GM12878 (cell line): ENCODE data around the gene DNAJC18. TPM values are rescaled to one million over a fixed set of nuclear protein-coding genes. Genes with fewer than 3 reads are reported as not detected.

Experiments used
- ATAC-seq: fragments of 200-7000 bp; cut with Tn5 transposase; 3 replicates; pipeline ENCODE4 v1.9.1; 2020; ENCODE audit warnings: mild to moderate bottlenecking, moderate library complexity
- BruUV-seq: library from RNA; stranded (reverse); fragments of 400-500 nt; replicated peaks from 2 replicates; lab custom pipeline; 2021; lab: Mats Ljungman, UMichigan
- CTCF ChIA-PET: fragments of 300-600 bp; sonication (Branson Sonifier 250); formaldehyde crosslinking; extraction: SDS; loops from one replicate; lab custom pipeline; 2021; ENCODE audit warnings: inconsistent platforms; lab: Yijun Ruan, JAX
- POLR2A ChIA-PET: fragments of 350-600 bp; formaldehyde crosslinking; extraction: SDS; loops from one replicate; lab custom pipeline; 2021; ENCODE audit warnings: inconsistent platforms; lab: Charles Lee
- RAD21 ChIA-PET: fragments of 300-600 bp; sonication (Branson Sonifier 250); formaldehyde crosslinking; loops from one replicate; lab custom pipeline; 2023; ENCODE audit warnings: antibody characterized with exemption; ENCODE audit not compliant: unreplicated experiment; lab: Charles Lee
- SMC1A ChIA-PET: fragments of 300-600 bp; sonication (Branson Sonifier 250); formaldehyde crosslinking; loops from one replicate; lab custom pipeline; 2023; ENCODE audit not compliant: unreplicated experiment, uncharacterized antibody; lab: Charles Lee
- DNase-seq: peaks from one replicate; pipeline ENCODE4 v3.0.0-alpha.2; 2011; ENCODE audit warnings: low read depth, low spot score
- FAIRE-seq: peaks from 3 replicates; lab custom pipeline; 2011; peaks lifted over from hg19 to GRCh38; lab: Jason Lieb, UNC
- H2AFZ ChIP-seq: 2 replicates; pipeline ENCODE4 v1.6.0; 2011; ENCODE audit warnings: low read depth, low read length, control low read depth; ENCODE audit not compliant: control insufficient read depth
- H3K27ac ChIP-seq: 2 replicates; pipeline ENCODE4 v1.5.1; 2011; ENCODE audit warnings: control low read depth; ENCODE audit not compliant: control insufficient read depth, insufficient read depth
- H3K27me3 ChIP-seq, 2 experiments: replicated peaks in 1 of 2; 2 replicates each; pipeline versions ENCODE4 v1.6.0 to v1.6.1; 2011; ENCODE audit warnings: low read length in 1 of 2; ENCODE audit not compliant: control insufficient read depth in 2 of 2, insufficient read depth in 2 of 2
- H3K36me3 ChIP-seq, 2 experiments: 2 replicates each; pipeline ENCODE4 v1.5.1; 2011; ENCODE audit warnings: low read length in 1 of 2; ENCODE audit not compliant: control insufficient read depth in 2 of 2, insufficient read depth in 2 of 2
- H3K4me1 ChIP-seq: 2 replicates; pipeline ENCODE4 v1.6.1; 2011; ENCODE audit warnings: mild to moderate bottlenecking, low read length, moderate library complexity, mixed read lengths; ENCODE audit not compliant: control insufficient read depth, insufficient read depth
- H3K4me2 ChIP-seq: 2 replicates; pipeline ENCODE4 v1.6.0; 2011; ENCODE audit warnings: control low read depth; ENCODE audit not compliant: control insufficient read depth, insufficient read depth
- H3K4me3 ChIP-seq: fragments of 200-600 bp; sonication (generic); 2 replicates; pipeline ENCODE4 v1.5.1; 2016
- H3K79me2 ChIP-seq: 2 replicates; pipeline ENCODE4 v1.6.0; 2011; ENCODE audit warnings: low read length; ENCODE audit not compliant: control insufficient read depth, insufficient read depth
- H3K9ac ChIP-seq: 2 replicates; pipeline ENCODE4 v1.8.0; 2011; ENCODE audit warnings: low read length, control low read depth, mixed read lengths; ENCODE audit not compliant: control insufficient read depth, insufficient read depth
- H3K9me3 ChIP-seq: replicated peaks from 3 replicates; pipeline ENCODE4 v1.5.1; 2011; ENCODE audit warnings: mild to moderate bottlenecking, low read length; ENCODE audit not compliant: control insufficient read depth, insufficient read depth
- H4K20me1 ChIP-seq: 2 replicates; pipeline ENCODE4 v1.6.0; 2011; ENCODE audit not compliant: control insufficient read depth, insufficient read depth
- BHLHE40 ChIP-seq, 2 experiments: fragments of 450-650 bp in 1 of 2; IDR thresholded peaks; 2 replicates each; pipeline ENCODE4 v1.6.1; 2011 to 2017; ENCODE audit warnings: low read depth in 2 of 2, borderline replicate concordance in 1 of 2, improper control_type of control experiment in 1 of 2, low read length in 1 of 2, mild to moderate bottlenecking in 1 of 2
- BMI1 ChIP-seq: fragments of 450-650 bp; IDR thresholded peaks from 2 replicates; pipeline ENCODE4 v1.6.1; 2016; ENCODE audit warnings: mild to moderate bottlenecking, moderate library complexity, borderline replicate concordance
- CBFB ChIP-seq: IDR thresholded peaks from 2 replicates; pipeline ENCODE4 v1.6.1; 2016; ENCODE audit warnings: antibody characterized with exemption, low read depth
- CHD1 ChIP-seq: IDR thresholded peaks from 2 replicates; pipeline ENCODE4 v1.6.1; 2012; ENCODE audit warnings: low read depth, low read length, improper control_type of control experiment
- CREM ChIP-seq: IDR thresholded peaks from 2 replicates; pipeline ENCODE4 v1.6.1; 2014; ENCODE audit warnings: antibody characterized with exemption, low read depth
- DPF2 ChIP-seq: fragments of 450-650 bp; IDR thresholded peaks from 2 replicates; pipeline ENCODE4 v1.6.1; 2017; ENCODE audit warnings: mild to moderate bottlenecking
- ETV6 ChIP-seq, 2 experiments: fragments of 450-650 bp in 1 of 2; IDR thresholded peaks in 1 of 2; conservative IDR thresholded peaks in 1 of 2; 2 replicates each; pipeline ENCODE4 v1.6.1; 2014; ENCODE audit warnings: antibody characterized with exemption in 1 of 2, borderline replicate concordance in 1 of 2, low read depth in 1 of 2, mild to moderate bottlenecking in 1 of 2, moderate library complexity in 1 of 2
- HDAC2 ChIP-seq: fragments of 200-600 bp; sonication (generic); IDR thresholded peaks from 2 replicates; pipeline ENCODE4 v1.6.1; 2017
- IKZF1 ChIP-seq: fragments of 450-650 bp; conservative IDR thresholded peaks from 2 replicates; pipeline ENCODE4 v1.6.1; 2017; ENCODE audit warnings: antibody characterized with exemption, mild to moderate bottlenecking
- LARP7 ChIP-seq: fragments of 450-650 bp; IDR thresholded peaks from 2 replicates; pipeline ENCODE4 v1.6.1; 2017; ENCODE audit warnings: mild to moderate bottlenecking
- MYB ChIP-seq: fragments of 150-350 bp; IDR thresholded peaks from 2 replicates; pipeline ENCODE4 v1.6.1; 2014; ENCODE audit warnings: mild to moderate bottlenecking, low read depth, low read length, borderline replicate concordance
- NR2F1 ChIP-seq: fragments of 450-650 bp; conservative IDR thresholded peaks from 2 replicates; pipeline ENCODE4 v1.6.1; 2017; ENCODE audit warnings: mild to moderate bottlenecking
- NRF1 ChIP-seq: conservative IDR thresholded peaks from 2 replicates; pipeline ENCODE4 v1.6.1; 2011; ENCODE audit warnings: mild to moderate bottlenecking, low read depth, low read length, improper control_type of control experiment
- PAX5 ChIP-seq: IDR thresholded peaks from 2 replicates; pipeline ENCODE4 v1.6.1; 2011; ENCODE audit warnings: low read depth, low read length, borderline replicate concordance
- PML ChIP-seq: IDR thresholded peaks from 2 replicates; pipeline ENCODE4 v1.6.1; 2012; ENCODE audit warnings: low read length, inconsistent platforms
- RELB ChIP-seq: fragments of 450-650 bp; IDR thresholded peaks from 2 replicates; pipeline ENCODE4 v1.6.1; 2017; ENCODE audit warnings: low read depth, mild to moderate bottlenecking, moderate library complexity
- STAT1 ChIP-seq: fragments of 450-650 bp; conservative IDR thresholded peaks from 2 replicates; pipeline ENCODE4 v1.6.1; 2014; ENCODE audit warnings: antibody characterized with exemption, mild to moderate bottlenecking
- TAF1 ChIP-seq: IDR thresholded peaks from 2 replicates; pipeline ENCODE4 v1.6.1; 2011; ENCODE audit warnings: mild to moderate bottlenecking, low read depth, low read length, borderline replicate concordance
- TBL1XR1 ChIP-seq: IDR thresholded peaks from 2 replicates; pipeline ENCODE4 v1.6.1; 2012; ENCODE audit warnings: low read depth, low read length, improper control_type of control experiment
- TCF3 ChIP-seq: IDR thresholded peaks from 2 replicates; pipeline ENCODE4 v1.6.1; 2012; ENCODE audit warnings: low read depth, mild to moderate bottlenecking, low read length, borderline replicate concordance; ENCODE audit not compliant: insufficient read depth
- WRNIP1 ChIP-seq: IDR thresholded peaks from 2 replicates; pipeline ENCODE4 v1.6.1; 2011; ENCODE audit warnings: low read depth, low read length, improper control_type of control experiment, borderline replicate concordance
- ZNF217 ChIP-seq: fragments of 450-650 bp; IDR thresholded peaks from 2 replicates; pipeline ENCODE4 v1.6.1; 2017; ENCODE audit warnings: antibody characterized with exemption, mild to moderate bottlenecking
- WGBS: methylation state at CpG from one replicate; pipeline ENCODE4 v1.1.6; 2016; ENCODE audit warnings: low lambda C conversion rate; ENCODE audit not compliant: insufficient replicate concordance, insufficient coverage; ENCODE audit errors: missing lambda C conversion rate; 5-methylcytosine and 5-hydroxymethylcytosine counted together
- in situ Hi-C: fragments of 300-500 bp; cut with MboI; formaldehyde crosslinking; loops from 9 replicates; pipeline ENCODE4 v1.14.3; 2018; ENCODE audit warnings: mixed read lengths
- intact Hi-C: fragments of 100-400 bp; cut with micrococcal nuclease; formaldehyde crosslinking; loops from one replicate; pipeline ENCODE4 v1.14.2; 2022; ENCODE audit not compliant: unreplicated experiment
- polyA plus RNA-seq, 11 experiments: library from polyadenylated mRNA; depleted of rRNA in 4 of 11; unstranded in 6 of 11; stranded (reverse) in 5 of 11; fragments of >200 nt; fragmentation: Nextera tagmentation in 4 of 11; fragmentation: Illumina TruSeq in 1 of 11; extraction: Ambion mirVana in 4 of 11; extraction: Trizol in 1 of 11; gene quantifications; 1 replicate in 1 of 11; 2 replicates in 10 of 11; pipeline versions ENCODE4 v1.2.1 to v1.2.3, GENCODE V29; 2011 to 2016; ENCODE audit warnings: inconsistent platforms in 2 of 11, missing spikeins in 2 of 11, low read depth in 1 of 11
- total RNA-seq, 4 experiments: library from RNA; depleted of rRNA in 3 of 4; stranded (reverse); fragments of >200 nt in 3 of 4; fragmentation: Illumina TruSeq in 1 of 4; extraction: Trizol in 1 of 4; gene quantifications; 2 replicates each; pipeline versions ENCODE4 v1.2.1 to v1.2.3, GENCODE V29; 2013 to 2021

The DNAJC18 gene
- total and polyA plus RNA-seq, 10 of the 15 experiments (the other 5 are each of a cell fraction or from before 2014, with no cell fraction given): 6.4 to 26.7 (median 17.7) TPM

DNA sequence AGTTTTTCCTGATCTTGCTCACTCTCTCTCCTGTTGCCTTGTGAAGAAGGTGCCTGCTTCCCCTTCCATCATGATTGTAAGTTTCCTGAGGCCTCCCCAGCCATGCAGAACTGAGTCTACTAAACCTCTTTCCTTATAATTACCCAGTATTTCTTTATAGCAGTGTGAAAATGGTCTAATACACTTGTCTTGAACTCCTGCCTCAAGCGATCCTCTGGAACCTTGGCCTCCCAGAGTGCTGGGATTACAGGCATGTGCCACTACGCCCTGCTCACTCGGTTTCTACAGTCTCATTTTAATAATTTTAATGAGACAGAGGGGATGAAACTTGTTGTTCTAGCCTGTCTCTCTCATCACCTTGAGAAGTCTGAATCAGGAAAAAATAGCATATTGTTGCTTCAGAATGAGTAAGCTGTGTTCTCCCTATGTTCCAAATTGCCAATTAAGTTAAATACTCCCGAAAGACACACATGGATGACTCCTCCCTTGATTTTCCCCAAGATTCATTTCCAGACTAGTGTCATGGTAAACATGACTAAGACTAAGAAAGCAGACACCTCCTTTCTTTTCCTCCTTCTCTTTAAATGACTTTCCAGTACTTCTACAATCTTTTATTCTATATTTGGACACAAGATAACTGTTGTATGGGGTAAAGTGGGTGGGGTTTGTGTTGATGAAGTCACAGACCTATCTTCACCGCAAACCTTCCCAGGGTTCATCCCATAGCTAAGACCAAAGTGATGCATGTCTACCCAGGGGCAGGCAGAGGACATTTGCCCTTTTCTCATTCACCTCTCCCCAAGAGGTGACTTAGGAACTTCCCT lies 7.8 kb upstream of the DNAJC18 start:
- H3K9ac ChIP-seq: peak overlapping the region; percentile 41; the same call in 1 of the 2 replicates
- no peaks in the 10 kb centered on the region for H3K27me3 ChIP-seq
- no peaks in the 10 kb centered on the region for H4K20me1 ChIP-seq
- ATAC-seq (peak; percentile 85), DNase-seq (peak; percentile 87), FAIRE-seq (peak; percentile 27)
- H3K4me2 ChIP-seq: peak overlapping the region; percentile 39
- peak overlapping the region; percentile 68 for H3K27ac ChIP-seq
- SMC1A ChIA-PET: interaction anchor here (1.1 to 7.7 kb wide), 8 partner anchors 9 to 65 kb away, joined by 4 to 86 read pairs (median 5); partner anchors contain the start of genes DNAJC18 and ECSCR
- no peak overlapping the region for H3K4me3 ChIP-seq
- intact Hi-C loops: loop anchor here (1.0 to 2.0 kb wide), 2 partner anchors 8 to 42 kb away; partner anchors contain the start of genes DNAJC18 and SPATA24
- H2AFZ ChIP-seq: no peak overlapping the region
- no peaks in the 10 kb centered on the region for H3K36me3 ChIP-seq
- H3K79me2 ChIP-seq: no peaks in the 10 kb centered on the region
- H3K4me1 ChIP-seq: peaks cover 29% of the 10 kb centered on the region
- TSS peak; percentile 80 for BruUV-seq
- WGBS: 9% methylated on average over 5 of the region's 5 CpGs
- in situ Hi-C loops: no loop called here
- no peaks in the 10 kb centered on the region; the same call in 1 of the 3 replicates for H3K9me3 ChIP-seq
- CTCF ChIA-PET: interaction anchor here (1.0 to 4.3 kb wide), 6 partner anchors 9 to 65 kb away, joined by 3 to 21 read pairs (median 4); partner anchors contain the start of genes DNAJC18, MZB1 and STING1
- RAD21 ChIA-PET: interaction anchor here (0.7 to 2.5 kb wide), 9 partner anchors 9 to 85 kb away, joined by 3 to 23 read pairs (median 5); partner anchors contain the start of genes DNAJC18 and ECSCR
- POLR2A ChIA-PET: interaction anchor here (1.2 to 4.5 kb wide), 5 partner anchors 9 to 65 kb away, joined by 3 to 32 read pairs (median 9); partner anchors contain the start of gene DNAJC18
- TF ChIP-seq ETV6 (conservative IDR thresholded peaks at IDR 0.05 in 1 of 2, IDR thresholded peaks at IDR 0.05 in 1 of 2; ENCODE audit: borderline replicate concordance in 1 of 2, low read depth in 1 of 2) (peak in 1 of 2 experiments; percentile 85; a peak in 1 of 4 replicates), STAT1 (no peak), BHLHE40 (IDR thresholded peaks at IDR 0.05; ENCODE audit: borderline replicate concordance in 1 of 2, low read depth in 2 of 2, low read length in 1 of 2) (peak; percentile 39 to 45; a peak in 3 of 4 replicates), TBL1XR1 (peak; percentile 72; the same call in 1 of the 2 replicates), LARP7 (no peak), PAX5 (peak; percentile 83), ZNF217 (peak; percentile 71; the same call in 1 of the 2 replicates), CHD1 (no peak), MYB (no peak), DPF2 (peak; percentile 95), TAF1 (0 out of 2 replicates have a peak, but pooled peaks have one; percentile 1), IKZF1 (peak; percentile 99), BMI1 (peak; percentile 84), TCF3 (0 out of 2 replicates have a peak, but pooled peaks have one; percentile 51), NR2F1 (peak; percentile 90), NRF1 (no peak), WRNIP1 (no peak), HDAC2 (no peak), CREM (peak; percentile 95), RELB (peak; percentile 98), CBFB (peak; percentile 52), PML (peak; percentile 82)
